NCI-H1694 (cell line): ENCODE results near the gene MYOM1.
"Not testable (repeated sequence)": the region's sequence is repeated elsewhere in the genome, so short reads cannot be mapped to it uniquely, and the experiment has no call there.

Experiments
- DNase-seq: peaks from one replicate; lab custom pipeline; 2025; lab: John Stamatoyannopoulos, UW

Gene MYOM1

DNA sequence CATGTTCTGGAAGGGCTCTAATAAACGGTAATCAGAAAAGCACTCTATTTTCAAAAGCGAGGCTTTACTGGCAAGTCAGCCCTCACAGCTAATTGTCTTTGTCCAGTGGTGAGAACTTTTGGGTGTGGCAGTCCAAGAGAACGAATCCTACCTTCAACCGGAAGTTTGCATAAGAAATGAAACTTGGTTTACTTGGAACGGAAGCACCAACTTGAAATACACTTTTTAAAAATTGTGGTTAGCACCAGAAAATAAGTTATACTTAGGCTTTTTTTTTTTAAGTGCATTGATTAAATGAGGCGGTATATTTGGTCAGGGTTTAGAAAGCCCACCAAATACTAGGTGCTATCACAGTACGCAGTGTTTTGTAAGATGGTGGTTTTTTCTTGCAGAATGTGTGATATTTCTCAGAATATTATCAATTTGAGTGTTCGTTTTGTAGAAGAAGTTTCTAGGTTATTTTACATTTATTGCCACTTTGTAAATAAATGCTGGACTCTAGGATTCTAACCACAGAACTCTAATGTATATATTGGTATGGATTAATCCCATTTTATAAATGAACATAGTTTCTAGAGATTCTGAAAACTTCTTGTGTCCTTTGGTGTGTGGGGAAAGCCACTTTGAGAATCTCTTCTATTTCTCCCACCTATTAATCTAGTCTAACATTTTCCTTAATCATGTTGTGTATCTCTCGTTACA, 29.0 kb upstream of the MYOM1 start:
- DNase-seq, result no peak

DNA sequence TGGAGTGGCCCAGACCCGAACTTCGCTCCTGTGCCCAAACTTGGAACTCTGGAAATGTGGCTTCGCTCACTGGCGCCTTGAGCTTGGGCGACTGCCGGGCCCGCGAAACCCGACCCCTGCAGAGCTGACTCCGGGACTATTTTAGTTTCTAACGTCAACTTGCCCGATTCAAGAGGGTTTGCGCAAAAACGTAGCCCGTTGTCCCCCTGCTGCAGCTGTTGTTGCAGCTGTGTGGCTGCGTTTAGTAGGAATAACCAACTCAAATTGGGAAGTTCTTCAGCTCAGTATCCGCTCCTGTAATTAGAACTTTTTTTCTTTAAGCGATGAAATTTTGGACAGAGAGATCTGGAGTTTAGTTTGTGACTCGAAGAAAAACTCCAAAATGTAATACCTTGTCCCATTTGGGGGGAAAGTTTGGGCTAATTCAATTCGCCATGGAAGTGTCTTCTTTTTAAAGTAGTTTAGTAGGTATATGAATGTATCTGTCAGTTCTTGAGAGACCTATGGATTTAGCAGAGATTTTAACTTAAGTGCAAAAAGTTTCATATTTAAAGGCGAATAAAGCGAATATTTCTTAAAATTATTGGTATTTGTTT, 28.4 kb upstream of the MYOM1 start:
- no peak for DNase-seq

DNA sequence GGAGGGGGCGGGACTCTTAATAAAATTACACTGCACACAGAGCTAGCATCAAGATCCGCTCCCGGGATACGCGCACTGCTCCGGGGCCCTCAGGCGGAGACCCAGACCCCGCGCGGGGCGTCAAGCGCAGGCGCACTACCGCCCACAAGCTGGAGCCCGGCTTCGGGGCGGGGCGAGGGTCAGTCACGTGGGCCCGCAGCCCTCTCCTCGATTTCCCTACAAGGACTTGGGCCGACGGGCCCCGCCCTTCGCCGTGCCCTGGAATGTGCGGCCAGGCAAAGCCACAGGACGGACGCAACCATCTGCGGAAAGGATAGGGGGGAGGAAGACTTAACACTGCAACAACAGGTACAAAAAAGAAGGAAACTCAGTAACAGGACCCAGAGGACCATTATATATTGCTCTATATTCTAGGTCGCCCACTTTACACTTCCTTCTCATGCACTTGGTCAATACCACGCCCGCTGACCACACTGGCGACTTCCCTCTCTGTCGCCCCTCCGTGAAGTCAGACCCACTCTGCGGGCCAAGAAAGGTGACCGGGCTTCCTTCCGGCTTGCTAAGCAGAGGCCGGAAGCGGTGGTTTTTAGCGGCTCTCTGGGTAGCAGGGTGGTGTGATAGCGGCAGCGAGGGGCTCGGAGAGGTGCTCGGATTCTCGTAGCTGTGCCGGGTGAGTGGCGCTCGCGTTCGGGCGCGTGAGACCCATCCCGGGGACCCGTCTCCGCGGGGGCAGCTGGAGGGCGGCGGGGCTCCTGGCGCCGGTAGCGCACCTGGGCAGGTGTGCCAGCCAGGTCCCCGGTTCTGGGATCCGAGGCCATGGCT, 27.7 kb upstream of the MYOM1 start, which contains the start of gene MYL12A:
MYL12A (plus strand) TSS at position 562 of the 822 bp plus-strand sequence. CDS start 5,447 bp downstream, outside the sequence.
- peak; percentile 83 for DNase-seq

DNA sequence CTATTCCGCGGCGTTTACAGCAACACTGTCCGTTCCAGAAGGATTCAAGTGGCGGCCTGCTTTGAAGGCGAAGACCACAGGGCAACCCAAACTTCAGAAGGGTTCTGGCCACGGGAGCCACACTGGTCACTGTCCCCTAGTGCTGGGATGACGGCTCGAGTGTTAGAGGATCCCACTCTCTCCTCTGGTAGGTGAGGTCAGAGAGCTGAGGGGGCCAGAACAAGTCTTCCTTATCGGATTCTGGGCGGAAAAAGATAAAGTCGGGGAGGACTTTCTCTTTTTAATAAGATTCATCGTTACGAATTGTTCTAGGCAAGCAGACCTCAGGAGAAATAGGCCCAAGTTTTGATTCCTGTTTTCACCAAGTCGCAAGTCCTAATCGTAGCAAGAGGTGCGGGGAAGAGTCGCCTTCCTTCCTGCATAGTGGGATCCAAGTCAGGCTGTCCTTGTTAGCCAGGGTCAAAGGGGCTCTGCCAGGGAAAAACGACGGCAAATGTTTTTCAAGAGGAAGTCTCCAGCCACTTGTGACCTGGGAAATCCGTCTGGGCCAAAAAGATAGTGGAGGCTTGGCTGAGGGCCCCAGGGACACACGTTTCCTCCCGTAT, 27.0 kb upstream of the MYOM1 start:
- DNase-seq, result no peak

DNA sequence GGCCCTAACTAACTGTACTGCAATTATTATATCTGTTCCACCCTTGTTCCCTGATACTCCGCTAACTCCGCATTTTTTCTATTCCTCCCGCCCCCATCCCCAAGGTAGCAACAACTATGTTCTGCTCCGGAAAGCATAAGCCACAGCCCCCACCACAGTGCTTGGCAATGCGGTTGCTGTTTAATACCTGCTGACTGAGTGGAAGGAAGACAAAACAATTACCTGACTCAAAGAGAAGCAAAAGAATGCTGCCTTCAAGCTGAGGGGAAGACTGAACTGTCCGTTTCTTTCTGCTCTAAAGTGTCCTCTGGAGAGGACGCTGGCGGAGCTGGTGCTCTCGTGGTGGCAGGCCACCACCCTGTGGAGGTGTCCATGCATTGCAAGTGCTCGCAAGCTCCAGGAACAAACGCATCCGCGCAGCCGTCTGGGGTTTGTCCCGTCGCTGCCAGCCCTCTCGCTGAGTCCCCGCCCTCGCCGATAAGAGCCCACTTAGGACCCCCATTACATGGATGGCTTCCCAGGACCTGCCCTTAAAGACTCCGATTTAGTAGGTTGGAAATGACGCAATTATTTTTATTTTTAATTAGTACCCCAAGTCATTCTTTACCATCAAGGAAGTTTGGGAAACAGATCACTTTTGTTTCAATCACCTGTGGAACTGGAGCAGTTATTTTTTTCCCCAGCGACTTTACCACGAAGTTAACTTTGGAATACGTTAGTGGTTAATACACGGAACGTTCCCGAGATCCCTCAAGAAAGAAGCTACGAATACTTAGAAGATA, 26.3 kb upstream of the MYOM1 start:
- DNase-seq, result peak; percentile 74

DNA sequence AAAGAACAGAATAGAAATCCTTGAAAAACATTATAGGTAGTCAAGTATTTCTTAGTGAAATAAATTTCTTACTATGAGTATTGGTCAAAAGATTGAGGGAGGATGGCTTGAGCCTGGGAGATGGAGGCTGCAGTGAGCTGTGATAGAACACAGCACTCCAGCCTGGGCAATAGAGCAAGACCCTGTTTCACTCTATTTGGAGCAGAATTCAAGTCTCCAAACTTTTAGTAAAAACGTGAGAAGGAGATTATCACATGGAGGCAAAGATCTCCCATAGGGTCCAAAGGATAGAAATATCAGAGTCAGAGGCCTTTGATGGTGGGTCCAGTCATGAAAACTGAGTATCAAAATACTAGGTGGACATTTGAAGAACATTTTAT, 25.4 kb upstream of the MYOM1 start:
- DNase-seq, result no peak

DNA sequence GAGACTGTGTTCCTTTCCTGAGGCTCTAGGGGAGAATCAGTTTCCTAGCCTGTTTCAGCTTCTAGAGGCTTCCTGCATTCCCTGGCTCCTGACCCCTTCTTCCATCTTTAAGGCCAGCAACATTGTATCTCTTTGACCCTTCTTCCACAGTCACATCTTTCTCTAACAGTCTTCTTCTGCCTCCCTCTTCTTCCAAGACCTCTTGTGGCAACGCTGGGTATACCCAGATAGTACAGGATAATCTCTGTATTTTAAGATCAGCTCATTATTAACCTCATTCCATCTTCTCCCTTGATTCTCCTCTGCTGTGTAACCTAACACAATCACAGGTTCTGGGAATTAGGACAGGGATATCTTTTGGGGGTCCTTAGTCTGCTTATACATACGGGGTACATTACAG, 19.0 kb upstream of the MYOM1 start:
- DNase-seq, result no peak

DNA sequence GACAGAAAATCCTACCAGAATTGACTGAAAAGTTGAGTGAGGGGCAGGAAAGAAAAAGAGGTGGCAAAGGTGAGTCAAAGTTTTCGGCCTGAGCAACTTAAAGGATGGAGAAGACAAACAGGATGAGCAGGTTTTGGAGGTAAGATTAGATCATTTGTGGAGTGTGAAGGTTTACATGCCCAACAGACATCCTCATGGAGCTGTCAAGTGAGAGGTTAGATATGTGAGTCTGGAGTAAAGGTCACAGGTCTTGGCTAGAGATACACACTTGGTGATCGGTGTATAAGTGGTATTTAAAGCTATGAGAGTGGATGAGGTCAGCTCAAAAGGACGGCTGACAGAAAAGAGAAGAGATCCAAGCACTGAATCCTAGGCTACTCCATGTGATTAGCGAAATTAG, 16.7 kb upstream of the MYOM1 start:
- DNase-seq, result no peak

DNA sequence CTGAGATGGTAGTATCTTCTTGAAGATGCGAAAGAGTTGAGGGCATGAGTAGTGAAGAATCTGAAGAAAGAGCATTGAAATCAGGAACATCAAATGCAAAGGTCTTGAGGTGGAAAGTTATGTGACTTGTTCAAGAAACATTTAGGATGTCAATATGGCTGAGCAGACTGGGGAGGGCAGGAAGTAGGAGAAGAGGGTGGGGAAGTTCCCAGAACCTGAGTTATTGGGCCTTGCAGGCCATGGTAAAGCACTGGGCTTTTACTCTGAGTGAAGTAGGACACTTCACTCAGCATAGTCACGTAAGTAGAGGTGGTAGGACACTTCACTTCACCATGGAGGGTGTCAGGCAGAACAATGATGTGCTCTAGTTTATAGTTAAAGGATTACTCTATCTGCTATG, 16.1 kb upstream of the MYOM1 start:
- DNase-seq, result no peak

DNA sequence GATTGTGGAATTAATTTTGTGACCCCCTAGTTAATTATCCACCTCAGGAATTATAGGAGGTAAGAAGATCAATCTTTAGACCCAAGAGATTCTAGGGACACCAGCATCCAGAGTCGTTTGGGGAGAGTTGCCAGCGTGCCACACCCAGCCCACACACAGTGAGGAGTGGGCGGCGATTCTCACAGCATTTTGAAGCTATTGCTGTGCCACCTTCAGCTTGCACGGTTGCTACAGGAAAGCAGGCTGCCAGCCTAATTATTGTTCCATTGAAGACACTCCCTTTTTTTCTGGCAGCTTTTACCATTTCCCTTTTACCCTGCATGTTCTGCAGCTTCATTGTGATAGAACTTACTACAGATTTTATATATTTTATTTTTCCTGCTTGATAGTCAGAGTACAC, 14.7 kb upstream of the MYOM1 start:
- no peak for DNase-seq

DNA sequence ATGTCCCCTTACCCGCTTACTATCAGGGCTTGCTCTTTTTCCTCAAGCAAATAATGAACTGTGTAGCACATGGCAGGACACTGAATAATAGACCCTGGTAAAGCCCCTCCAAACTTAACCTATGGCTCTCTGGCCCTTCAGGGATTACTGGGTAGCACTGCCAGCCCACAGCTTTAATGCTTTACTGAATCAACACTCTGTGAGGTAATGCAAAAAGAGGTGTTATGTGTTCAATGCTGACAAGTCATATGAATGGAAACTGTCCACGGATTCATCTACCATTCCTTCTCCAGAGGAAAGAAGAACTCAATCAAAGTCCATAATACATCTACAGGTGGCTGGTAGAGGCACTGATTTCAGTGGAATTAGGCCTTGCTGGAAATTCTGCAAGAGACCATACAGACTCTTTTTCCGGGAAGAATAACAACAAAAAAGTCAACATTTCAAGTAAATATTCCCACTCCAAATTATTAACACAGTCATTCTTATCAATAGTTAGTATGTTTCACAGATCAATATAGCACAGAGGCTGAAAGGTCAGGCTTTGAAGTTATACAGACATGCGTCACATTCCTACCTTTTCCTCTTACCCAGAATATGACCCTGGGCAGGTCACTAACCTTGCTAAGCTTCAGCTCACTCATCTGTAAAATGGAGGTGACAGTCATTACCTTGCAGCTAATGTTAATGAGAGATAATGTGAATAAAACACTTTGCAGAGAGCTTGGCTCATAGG, 13.8 kb upstream of the MYOM1 start:
- DNase-seq, result no peak

DNA sequence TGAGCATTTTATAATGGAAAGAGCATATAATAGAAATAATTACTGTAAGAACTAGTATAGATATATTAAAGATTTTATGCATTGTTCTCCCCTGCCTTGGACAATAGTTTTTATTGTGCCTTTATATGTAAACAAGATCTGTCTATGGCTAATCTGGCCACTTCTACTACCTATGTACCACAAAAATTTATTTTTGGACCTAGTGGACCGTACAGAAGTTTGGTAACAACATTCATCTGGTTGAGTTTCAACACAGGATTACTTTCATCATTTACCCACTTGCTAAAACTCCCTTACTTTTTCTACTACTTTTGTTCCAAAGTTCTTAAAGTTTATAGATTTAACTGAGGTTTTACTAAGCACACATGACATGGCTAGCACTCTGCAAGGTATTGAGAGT, 13.2 kb upstream of the MYOM1 start:
- no peak for DNase-seq

DNA sequence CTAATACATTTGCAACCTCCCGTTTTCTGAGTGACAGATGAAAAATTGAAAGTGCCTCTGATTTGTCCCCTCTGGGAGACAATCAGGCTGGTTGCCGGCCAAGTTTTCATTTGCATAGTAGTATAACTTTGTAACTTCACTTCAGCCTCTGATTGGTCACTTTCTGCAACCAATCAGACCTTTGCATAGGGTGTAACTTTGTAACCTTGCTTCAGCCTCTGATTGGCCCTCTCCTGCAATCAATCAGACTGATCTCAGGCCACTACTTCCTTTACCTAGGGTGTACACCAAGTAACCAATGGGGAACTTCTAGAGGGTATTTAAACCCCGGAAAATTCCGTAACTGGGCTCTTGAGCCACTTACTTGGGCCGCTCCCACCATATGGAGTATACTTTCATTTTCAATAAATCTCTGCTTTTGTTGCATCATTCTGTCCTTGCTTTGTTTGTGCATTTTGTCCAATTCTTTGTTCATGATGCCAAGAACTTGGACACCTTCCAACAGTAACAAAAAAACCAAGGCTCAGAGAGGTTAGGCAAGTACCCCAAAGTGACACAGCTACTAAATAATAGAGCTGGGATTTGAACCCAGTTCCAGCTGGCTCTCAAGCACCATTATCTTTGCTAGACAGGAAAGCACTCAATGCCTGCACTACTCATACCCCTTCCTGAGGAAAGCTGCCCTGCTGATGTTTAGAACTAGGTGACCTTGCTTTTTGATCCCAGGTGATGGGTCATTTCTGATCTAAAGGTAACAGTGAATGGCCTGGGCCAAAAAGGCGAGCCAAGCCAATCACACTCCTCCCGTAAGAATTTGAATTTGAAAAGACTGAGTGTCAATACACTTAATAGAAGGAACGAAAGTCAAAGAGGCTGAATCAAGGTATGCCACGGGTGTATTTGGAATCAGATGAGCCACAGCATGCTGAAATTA, 10.9 kb upstream of the MYOM1 start:
- DNase-seq, result no peak

DNA sequence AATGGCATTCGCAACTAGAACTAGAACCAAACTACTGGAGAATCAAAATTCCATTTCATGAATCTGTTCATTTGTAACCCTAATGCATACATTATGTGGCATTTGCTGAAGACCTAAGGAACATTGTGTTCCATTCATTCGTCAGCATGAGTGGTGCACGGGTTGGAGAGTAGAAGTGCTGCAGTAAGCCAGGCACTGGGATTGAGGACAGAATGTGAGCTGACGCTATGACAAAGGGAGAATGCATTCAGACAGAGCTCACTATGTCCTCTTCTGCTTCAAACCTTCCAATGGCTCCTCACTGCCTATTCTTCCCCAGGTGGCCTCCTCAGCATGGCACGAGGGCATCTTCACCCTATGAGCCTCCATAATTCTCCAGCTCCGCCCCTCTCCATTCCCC, 6.3 kb upstream of the MYOM1 start:
- no peak for DNase-seq

DNA sequence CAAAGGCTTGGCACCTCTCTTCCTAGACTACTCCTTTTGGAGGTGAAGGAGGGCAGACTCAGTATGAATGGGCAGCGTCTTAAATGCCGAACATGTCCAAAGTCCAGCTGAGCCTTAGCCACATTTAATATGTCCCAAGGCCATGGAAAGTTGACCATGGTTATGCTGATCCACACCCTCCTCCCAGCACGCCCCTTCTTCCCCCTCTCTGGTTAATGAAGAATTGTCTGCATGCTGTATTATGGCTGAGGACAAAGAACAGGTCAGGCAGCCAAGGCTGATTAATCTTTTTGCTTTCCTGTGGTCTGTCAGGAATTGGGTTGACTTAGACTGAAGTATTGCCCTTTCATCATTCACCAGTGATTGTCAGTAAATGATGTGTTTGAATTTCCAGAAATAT, 5.8 kb upstream of the MYOM1 start:
- DNase-seq, result no peak

DNA sequence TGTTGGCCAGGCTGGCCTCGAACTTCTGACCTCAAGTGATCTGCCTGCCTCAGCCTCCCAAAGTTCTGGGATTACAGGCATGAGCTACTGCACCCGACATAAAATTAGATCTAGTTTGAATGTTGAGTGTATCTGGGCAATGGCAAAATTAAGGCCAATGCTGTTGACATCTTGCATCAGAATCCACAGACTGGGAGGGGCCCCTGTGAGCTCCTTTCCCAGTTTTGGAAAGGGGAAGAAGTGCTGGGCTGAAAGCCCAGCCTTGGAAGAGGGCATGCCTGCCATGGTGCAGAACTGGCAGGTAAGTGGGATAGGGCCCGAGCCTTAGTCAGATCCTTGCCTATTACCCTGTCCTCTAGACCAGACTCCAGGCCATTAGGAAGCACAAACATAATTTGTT, 4.5 kb upstream of the MYOM1 start:
- no peak for DNase-seq

DNA sequence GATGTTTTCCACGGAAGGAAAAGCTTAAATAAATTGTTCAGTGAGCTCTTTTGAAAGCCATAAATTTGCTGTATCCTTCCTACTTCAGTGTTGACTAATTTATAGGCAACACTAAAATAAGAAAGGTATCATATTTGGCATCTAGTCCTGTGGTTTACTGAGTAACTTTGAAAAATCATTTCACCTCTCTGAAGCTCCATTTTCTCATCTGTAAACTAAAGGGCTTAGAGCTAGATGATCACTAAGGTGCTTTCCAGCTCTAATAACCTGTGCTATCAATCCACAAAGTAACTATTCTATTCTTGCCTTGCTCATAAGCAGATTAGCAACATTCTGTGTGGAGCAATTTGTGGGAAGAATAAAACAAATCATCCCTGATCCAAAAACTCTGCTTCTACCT, 3.6 kb upstream of the MYOM1 start:
- no peak for DNase-seq

DNA sequence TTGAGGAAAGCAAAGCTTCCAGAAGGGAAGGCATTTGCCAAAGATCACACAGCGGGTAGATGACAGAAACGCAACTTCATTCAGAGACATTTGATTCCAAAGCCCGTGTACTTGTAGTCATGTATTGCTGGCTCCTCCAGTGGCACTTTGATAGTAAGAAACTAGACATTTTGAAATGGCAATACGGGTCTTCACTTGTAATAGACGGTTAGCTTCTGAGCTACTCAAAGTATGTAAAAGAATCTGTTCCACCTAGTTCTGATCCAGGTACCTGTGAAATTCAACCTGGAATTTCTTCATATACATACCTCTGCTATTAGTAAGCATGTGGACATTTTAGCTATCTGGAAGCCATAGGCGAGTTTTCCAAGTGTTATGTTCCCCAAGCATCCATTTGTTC, 1.7 kb upstream of the MYOM1 start:
- DNase-seq, result no peak

DNA sequence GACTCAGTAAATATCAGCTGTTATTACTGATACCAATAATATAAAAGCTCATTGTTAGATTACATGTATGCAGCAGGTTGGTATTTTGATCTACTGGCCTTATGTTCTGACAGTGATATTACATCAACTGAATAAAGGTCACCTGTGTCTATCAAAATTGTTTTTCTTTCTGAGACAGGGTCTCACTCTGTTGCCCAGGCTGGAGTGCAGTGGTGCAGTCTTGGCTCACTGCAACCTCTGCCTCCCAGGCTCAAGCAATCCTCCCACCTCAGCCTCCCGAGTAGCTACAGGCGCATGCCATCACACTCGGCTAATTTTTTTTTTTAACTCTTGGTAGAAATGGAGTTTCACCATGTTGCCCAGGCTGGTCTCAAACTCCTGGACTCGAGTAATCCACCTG, 1.1 kb upstream of the MYOM1 start:
- not testable (repeated sequence) for DNase-seq

DNA sequence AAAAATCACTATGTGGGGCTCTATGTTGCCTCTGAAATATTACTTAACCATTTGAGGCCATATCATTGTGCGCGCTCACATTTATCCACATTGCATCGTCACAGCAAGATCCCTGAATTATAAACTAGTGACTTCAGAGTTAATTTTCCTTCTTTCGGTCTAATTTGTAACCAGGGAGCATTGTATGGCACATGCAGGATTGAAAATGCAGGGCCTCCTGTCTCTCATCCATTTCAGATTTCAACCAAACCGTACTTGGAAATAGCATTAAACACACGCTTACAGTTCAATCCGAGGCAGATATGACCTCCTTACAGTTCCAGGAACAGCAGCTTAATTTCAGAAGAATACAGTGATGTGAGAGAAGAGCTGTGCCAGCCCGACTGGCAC, 532 bp downstream of the MYOM1 start:
- no peak for DNase-seq
